ENCODE measurements around the gene PRKAG2.

The PRKAG2 gene

DNA sequence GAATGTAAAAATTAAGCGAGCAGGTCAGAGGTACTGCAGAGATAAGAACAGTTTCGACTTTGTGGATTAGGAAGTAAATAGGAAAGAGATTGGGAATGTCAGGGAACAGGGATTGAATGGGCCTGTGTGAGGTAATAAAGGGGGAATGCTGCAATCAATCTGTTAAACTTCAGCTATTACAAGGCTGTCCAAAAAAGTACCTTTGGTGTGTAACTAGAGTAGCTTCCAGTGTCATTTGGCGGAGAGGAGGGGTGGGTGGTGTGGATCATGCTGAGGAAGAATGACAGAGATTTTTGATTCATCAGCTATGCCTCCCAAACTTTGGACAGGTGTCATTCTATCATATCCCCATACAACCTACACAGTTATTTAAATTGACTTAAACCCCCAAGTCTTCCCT lies 229.0 kb downstream of the PRKAG2 start:
- no peak for DNase-seq (ENCODE audit: low spot score)

DNA sequence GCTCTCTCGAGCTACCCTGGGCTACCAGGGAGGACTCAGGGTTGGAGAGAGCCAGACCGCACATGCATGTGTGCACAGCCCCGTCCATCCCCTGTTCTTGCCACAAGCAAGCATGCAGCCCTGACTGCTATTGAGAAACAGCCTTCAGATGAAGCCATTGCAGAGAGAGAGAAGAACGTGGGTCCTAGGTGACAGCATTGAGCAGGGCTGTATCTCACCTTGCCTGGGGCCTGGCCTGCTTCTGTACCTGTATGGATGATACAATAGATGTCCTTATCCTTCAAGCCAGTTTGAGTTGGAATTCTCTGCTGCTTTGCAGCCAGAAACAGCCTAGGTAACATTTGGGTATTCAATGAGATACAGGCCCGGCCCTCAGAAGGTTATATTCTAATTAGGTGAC lies 229.9 kb downstream of the PRKAG2 start:
- no peak for DNase-seq (ENCODE audit: low spot score)

- DNase-seq (ENCODE audit: low spot score): no peak
These were observed 231.6 kb downstream of the PRKAG2 start for GRCh38 chr7:151645311-151645710.

DNA sequence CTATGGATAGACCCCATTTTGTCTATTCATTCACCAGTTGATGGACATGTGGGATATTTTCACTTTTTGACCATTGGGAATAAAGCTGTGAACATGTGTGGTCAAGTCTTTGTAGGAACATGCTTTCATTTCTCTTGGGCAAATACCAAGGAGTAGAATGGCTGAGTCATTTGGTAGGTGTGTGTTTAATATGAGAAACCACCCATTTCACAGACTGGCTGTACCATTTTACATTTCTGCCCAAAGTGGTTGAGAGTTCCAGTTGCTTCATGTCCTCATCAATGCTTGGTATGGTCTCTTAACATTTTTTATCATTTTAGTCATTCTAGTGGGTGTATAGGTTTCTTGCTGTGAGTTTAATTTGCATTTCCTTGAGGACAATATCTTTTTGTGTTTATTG lies 232.4 kb downstream of the PRKAG2 start:
- no peak for DNase-seq (ENCODE audit: low spot score)

DNA sequence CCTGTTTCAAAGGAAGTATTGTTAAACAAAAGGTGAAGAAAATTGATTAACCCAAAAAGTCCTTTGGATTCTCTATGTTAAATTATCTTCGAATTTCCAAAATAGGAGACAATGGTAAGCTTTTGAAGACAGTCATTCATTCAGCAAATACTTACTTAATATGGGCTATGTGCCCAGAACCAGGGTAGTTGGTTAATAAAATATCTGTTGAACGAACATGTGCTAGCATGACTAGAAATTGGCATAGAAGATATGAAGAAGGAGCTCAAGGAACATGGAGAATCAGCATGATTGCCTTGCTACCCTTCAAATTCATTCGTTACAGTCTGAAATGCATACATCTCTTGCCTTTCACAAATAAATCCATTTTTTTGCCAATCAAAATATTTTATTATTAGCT lies 234.2 kb downstream of the PRKAG2 start:
- DNase-seq (ENCODE audit: low spot score): no peak

- no peak for DNase-seq (ENCODE audit: low spot score)
These were observed 235.3 kb downstream of the PRKAG2 start for GRCh38 chr7:151641587-151641986.

- DNase-seq (ENCODE audit: low spot score): no peak
These were observed 239.1 kb downstream of the PRKAG2 start for GRCh38 chr7:151637781-151638261.

GRCh38 chr7:151634643-151635042 lies 242.3 kb downstream of the PRKAG2 start:
- DNase-seq (ENCODE audit: low spot score): no peak

DNA sequence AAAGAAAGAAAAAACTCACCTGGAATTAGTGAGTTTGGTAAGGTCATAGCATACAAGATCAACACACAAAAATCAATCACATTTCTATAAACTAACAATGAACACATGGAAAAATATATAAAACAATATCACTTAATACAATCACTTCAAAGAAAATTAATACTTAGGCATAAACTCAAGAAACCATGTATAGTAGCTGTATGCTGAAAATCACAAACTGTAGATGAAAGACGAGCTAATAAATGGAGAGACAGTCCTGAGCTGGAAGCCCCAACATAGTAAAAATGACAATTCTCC lies 243.5 kb downstream of the PRKAG2 start:
- no peak for DNase-seq (ENCODE audit: low spot score)

- no peak for DNase-seq (ENCODE audit: low spot score)
These were observed 244.0 kb downstream of the PRKAG2 start for GRCh38 chr7:151632750-151633515.

GRCh38 chr7:151631953-151632749 lies 244.8 kb downstream of the PRKAG2 start:
- DNase-seq (ENCODE audit: low spot score): peak; percentile 71

- peak; percentile 25 for DNase-seq (ENCODE audit: low spot score)
These were observed 245.4 kb downstream of the PRKAG2 start for GRCh38 chr7:151631570-151631952.

GRCh38 chr7:151630851-151631569 lies 245.9 kb downstream of the PRKAG2 start:
- DNase-seq (ENCODE audit: low spot score): no peak

DNA sequence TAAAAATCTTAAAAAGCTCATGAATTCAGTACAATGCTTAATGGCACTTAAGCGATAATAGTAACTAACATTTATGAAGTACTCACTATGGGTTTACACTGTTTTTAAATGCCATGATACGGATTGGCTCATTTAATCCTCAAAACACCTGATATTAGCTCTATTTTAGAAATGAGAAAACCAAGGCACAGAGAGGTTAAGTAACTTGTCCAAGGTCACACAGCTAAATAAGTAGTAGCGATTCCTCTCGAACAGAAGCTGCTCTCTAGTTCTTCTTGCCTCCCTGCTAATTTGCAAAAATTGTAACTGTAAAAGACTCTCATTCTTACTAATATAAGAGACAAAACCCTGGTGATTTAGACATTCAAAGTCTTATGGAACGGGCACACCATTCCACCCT lies 246.6 kb downstream of the PRKAG2 start:
- no peak for DNase-seq (ENCODE audit: low spot score)

DNA sequence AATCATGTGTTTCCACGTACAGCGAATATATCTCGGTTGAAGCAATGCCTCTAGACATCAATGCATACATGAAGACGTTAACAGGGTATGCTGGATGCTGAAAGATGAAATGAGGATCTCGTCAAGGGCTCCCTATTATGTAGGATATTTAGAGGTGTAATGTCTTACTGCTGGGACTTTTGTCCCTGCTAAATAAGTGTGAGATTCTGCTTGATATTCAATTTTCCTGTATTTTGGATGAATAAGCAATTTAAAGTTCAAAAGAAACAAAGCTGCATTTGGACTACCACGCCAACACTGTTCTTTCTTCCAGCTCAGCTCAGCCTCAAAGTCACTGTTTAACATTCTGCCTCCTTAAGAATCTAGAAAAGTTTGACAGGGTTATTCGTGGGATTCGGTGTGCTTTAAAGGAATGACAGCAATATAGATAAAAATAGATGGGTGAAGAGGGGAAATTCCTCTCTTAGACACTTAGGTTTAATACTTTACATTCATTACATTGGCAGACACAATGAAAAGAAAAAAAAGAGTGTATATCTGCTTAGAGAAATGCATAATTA lies 247.1 kb downstream of the PRKAG2 start:
- no peak for DNase-seq (ENCODE audit: low spot score)

DNA sequence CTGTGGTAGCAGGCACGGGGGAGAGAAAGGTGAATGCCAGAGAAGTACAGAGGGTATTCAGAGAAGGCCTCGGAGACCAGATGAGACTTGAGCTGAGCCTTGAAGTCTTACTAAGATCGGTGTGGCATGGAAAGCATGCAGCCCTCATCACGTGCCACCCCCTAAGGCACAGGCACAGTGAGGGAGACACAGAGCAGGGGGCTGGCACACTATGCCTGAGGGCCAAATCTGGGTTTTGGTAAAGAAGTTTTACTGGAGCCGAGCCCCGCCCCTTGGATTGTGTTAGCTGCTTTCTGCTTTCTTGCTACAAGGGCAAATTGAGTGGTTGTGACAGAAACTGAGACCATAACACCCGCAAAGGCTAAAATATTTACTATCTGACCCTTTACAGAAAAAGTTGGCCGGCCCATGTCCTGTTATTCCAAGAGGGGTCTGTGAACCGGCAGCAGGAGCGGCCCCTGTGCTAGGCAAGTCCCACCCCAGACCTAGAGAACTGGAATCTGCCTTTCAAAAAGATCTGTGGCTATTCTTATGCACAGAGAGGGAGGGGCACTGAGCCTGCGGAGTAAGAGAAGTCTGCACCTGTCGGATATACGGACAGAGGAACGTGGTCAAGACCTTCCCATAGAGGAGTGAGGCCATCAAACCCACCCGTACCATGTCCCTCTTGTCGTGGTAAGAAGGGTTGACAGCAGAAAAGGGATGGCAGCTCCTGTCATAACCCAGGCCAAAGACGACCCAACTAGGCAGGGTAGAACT lies 247.9 kb downstream of the PRKAG2 start:
- DNase-seq (ENCODE audit: low spot score): no peak

- no peak for DNase-seq (ENCODE audit: low spot score)
These were observed 250.3 kb downstream of the PRKAG2 start for GRCh38 chr7:151626422-151627115.

DNA sequence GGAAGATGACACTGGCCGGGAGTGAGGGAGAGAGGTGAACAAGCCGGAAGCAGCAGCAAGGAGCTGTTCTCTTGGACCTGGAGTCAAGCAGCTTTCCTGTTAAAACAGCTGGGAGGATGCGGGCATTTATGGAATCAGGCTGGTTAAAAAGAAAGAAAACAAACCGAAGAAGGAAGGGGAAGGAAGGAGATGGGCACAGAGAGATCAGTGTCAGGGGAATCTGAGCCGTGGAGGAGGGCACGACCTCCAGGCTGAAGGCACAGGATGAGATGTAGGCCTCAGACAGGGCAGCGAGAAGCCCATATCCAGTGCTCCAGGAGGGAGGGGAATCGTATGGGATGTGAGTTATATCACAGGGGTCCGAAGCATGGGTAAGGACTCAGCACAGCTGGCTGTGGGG lies 251.3 kb downstream of the PRKAG2 start:
- no peak for DNase-seq (ENCODE audit: low spot score)

DNA sequence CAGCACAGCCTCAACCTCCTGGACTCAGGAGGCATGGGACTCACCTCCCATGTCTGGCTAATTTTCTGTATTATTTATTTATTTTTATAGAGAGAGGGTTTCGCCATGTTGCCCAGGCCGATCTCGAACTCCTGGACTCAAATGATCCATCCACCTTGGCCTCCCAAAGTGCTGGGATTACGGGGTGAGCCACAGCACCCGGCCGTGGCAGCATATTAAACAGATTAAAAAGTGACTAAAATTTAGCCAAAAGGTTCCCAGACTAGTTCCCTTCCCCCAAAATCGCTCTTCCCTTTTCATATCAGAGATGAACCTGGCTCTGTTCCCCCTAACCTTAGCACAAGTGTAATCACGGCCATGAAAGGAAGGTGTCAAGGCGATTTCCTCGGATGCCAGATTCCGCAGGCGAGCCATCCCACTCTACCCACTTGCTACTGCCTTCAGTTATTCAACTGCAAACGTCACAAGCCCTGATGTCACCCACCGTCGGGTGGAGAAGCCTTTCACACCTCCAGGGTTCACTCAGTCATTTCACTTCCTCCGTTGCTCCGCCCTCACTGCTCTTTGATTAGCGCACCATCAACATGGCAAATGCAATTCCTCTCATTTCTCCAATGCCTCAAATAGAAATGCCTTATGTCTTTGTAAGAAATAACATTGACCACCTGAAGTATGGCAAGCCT lies 252.5 kb downstream of the PRKAG2 start:
- DNase-seq (ENCODE audit: low spot score): no peak

- no peak for DNase-seq (ENCODE audit: low spot score)
These were observed 253.1 kb downstream of the PRKAG2 start for GRCh38 chr7:151623766-151624165.

DNA sequence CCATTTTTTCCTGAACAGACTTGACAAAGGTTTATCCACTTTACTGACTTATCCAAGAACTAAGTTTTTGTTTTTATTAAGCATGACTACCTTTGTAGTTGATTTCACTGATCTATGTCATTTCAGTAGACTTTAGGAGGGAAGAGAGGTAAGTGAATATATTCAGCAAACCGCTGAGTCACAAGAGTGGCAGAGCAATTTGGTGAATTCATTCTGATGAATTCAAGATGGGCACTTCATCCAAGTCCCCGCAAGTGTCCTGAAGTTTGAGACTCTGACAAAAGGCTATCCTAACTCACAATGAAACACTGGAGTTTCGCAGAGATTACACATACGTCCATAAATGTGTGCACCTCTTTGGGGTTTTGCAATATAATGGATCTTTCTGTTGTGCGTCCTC lies 255.0 kb downstream of the PRKAG2 start:
- DNase-seq (ENCODE audit: low spot score): no peak
